NT2/D1 (cell line): ENCODE measurements around the gene CLEC9A.

Experiments used
- SUZ12 ChIP-seq: IDR thresholded peaks from 2 replicates; pipeline ENCODE4 v1.6.1; 2011; ENCODE audit not compliant: insufficient read length, insufficient read depth; ENCODE audit errors: extremely low read depth
- YY1 ChIP-seq: IDR thresholded peaks from 2 replicates; pipeline ENCODE4 v1.6.1; 2011; ENCODE audit not compliant: insufficient read length, insufficient read depth
- ZNF274 ChIP-seq: IDR thresholded peaks from 2 replicates; pipeline ENCODE4 v1.6.1; 2011; ENCODE audit warnings: mild to moderate bottlenecking, low read depth, low read length

GRCh38 chr12:10082117-10082874 lies 51.8 kb downstream of the CLEC9A start:
- TF ChIP-seq ZNF274 (no peak), YY1 (no peak), SUZ12 (no peak)
